Adipose tissue (tissue), 3 donors: ENCODE results near the gene SPHK1. TPM values are rescaled to one million over a fixed set of nuclear protein-coding genes. Genes with fewer than 3 reads are reported as not detected.

Source experiments
- H3K27ac ChIP-seq: one replicate; pipeline ENCODE4 v1.5.1; 2013; ENCODE audit warnings: low read depth, low read length
- WGBS, 3 donors: extraction: QIAGEN DNeasy Blood & Tissue Kit; methylation state at CpG; one replicate each; pipeline ENCODE4 v1.1.7; 2013; 5-methylcytosine and 5-hydroxymethylcytosine counted together
- polyA plus RNA-seq, 3 donors: library from polyadenylated mRNA; stranded (reverse); fragments of 200-250 nt; gene quantifications; one replicate each; pipeline ENCODE4 v1.2.3, GENCODE V29; 2013
- donor health status: healthy with polysubstance abuse.
- donor health status: Bipolar disorder and iron deficiency.
- donor health status: healthy.

SPHK1 gene
- polyA plus RNA-seq, 3 donors = 8.4 to 33.0 (median 15.5) TPM

DNA sequence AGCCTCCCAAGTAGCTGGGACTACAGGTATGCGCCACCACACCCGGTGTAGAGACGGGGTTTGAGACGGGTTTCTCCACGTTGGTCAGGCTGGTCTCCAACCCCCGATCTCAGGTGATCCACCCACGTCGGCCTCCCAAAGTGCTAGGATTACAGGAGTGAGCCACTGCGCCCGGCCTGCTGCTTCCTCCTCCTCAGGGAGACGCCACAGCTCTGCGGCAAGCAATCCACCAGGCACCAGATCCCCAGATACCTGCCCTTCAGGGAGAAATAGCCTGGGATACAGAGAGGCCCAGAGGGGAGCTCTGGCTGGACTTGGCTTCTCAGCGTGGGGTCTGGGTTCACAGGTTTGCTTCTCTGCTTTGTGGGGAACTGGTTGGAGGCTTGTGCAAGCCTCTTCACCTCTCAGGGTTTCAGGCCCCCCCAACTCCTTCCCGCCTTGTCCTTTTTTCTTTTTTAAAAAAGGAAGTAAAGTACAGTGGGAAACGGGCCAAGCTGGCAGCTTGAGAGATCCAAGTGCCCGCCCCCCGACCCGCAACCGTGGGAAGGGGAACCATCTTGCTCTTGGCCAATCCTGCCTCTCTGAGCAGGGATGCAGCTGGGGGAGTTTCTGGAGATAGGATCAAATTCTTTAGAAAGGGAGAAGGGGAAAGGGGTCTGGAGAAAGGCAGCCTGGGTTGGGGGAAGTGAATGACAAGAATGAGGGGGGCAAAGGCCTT is 2.6 kb upstream of the SPHK1 start:
- no peak overlapping the region for H3K27ac ChIP-seq
- WGBS, 3 donors = 56 to 69% (median 65%) methylated on average over 19 of the region's 19 CpGs

DNA sequence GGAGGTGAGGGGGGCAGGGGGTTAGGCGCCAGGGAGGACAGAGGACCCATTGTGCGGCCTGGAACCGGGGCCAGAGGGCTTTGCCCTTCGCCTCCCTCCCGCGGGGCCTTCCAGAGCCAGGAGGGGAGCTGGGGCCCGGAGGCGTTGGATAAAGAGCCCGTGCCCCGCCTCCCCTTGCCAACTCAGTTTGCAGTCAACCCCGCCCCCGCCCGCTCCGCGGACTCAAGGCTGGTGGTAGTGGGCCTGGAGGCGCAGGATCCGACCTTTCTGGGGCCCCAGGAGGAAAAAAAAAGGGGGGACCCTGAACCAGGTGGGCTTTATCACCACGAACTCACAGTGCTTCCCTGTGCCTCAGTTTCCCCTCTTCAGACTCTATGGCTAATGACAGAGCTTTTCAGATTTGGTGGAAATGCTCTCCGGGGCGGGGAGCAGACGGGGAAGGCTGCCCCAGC is 2.0 kb upstream of the SPHK1 start:
- no peak overlapping the region for H3K27ac ChIP-seq
- 19 to 33% (median 31%) methylated on average over 21 of the region's 21 CpGs for WGBS, 3 donors

DNA sequence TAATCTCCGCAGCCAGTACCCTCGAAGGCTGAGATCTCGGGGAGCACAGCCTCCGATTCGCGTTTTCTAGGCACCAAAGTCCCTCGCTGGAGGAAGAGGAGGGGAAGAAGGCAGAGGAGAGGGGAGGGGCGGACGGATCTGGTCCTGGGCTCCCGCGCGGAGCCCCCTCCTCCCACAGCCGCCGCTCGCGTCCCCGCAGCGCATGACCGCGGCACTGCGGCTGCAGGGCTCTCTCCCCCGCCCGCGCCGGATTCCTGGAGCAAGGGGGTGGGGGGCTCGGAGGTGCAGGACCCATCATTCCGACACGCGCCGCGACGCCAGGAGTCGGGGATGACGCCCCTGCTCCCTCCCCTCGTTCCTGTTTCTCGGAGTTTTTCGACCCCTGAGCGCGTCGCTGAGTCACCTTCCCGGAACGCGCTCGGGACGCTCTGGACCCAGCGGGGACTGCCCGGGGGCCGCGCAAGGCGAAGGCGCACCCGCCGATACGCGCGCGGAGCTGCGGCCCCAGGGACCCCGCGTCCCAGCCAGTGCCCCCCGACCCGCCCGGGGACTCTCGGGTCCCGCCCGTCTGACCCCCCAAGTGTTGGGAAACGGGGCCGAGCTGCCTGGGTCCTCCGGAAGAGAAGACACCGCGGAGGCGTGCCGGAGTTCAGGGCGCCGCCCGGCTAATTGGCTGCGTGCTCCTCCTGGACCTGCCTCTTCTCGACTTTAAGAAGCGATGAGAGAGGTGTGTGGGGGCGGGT is 1.4 kb upstream of the SPHK1 start:
- 0 to 1% (median 1%) methylated on average over 54 to 80 of the region's 80 CpGs for WGBS, 3 donors

DNA sequence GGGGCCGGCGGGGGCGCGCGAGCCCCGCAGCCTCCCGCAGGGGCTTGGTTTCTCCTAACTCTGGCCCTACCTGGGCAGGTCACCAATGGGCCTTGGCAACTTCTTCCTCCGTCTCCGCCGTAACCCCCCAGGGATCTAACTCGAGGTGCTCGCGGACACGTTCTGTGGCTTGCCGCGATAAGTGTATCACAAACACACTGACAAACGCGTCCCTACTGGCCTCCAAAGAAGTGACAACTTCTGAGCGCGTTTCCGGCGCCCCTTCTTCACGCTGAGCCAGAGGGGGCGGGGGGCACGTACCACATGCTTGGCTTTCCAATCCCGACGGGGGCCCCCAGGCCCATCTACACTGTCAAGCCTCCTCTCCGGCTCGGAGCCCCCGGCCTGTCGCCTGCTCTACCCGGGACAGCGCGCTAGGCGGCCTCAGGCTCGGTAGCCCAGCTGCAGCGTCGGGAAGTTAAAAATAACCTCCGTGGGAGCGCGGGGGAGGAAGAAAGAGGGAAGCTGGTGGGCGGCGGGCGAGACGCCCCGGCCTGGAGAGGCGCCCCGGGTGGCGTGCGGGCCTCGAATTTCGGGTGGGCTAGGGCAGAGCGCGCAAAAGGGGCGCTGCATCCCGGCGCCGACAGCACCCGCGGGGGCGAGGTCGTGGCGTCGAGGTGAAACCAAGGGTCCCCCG is 725 bp upstream of the SPHK1 start:
- WGBS, 3 donors = 0 to 1% (median 0%) methylated on average over 52 to 65 of the region's 65 CpGs
- no peak overlapping the region for H3K27ac ChIP-seq

More for the DNA sequence above, 1.4 kb upstream of the SPHK1 start:
- H3K27ac ChIP-seq = no peak overlapping the region

DNA sequence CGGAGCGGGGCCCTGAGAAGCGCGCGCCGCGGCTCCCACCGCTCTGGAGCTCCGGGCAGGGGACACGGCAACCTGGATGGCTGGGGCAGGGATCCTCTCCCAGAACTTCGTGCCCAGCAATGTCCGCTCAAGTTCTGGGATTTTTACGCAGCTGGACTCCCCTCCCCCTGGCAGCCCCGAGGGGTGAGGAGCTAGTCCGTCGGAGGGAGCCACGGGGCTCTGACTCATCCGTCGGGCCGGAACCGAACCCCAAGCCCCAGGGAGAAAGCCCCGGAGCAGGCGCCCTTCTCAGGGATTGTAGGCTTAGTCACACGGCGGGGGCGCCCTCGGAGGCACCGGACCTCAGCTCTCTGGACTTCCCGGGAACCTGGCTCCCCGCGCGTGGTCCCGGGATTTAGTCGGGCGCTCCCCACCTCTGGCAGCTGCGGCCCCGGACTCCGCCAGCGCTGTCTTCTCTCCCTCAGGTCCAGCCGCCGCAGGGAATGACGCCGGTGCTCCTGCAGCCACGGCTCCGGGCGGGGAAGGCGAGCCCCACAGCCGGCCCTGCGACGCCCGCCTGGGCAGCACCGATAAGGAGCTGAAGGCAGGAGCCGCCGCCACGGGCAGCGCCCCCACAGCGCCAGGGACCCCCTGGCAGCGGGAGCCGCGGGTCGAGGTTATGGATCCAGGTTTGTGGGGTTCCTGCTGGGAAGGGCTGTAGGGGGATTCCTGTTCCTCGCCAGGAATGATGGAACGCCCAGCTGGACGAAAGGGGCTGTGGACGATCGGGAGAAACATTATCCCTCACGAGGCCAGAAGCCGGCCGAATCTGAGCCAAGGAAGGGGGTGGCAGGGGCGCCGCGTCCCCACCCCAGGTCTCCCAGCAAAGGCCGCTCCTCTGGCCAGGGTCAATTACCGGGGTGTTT is 830 bp downstream of the SPHK1 start:
- WGBS, 3 donors = 1 to 2% (median 2%) methylated on average over 63 to 74 of the region's 74 CpGs
- no peak overlapping the region for H3K27ac ChIP-seq

DNA sequence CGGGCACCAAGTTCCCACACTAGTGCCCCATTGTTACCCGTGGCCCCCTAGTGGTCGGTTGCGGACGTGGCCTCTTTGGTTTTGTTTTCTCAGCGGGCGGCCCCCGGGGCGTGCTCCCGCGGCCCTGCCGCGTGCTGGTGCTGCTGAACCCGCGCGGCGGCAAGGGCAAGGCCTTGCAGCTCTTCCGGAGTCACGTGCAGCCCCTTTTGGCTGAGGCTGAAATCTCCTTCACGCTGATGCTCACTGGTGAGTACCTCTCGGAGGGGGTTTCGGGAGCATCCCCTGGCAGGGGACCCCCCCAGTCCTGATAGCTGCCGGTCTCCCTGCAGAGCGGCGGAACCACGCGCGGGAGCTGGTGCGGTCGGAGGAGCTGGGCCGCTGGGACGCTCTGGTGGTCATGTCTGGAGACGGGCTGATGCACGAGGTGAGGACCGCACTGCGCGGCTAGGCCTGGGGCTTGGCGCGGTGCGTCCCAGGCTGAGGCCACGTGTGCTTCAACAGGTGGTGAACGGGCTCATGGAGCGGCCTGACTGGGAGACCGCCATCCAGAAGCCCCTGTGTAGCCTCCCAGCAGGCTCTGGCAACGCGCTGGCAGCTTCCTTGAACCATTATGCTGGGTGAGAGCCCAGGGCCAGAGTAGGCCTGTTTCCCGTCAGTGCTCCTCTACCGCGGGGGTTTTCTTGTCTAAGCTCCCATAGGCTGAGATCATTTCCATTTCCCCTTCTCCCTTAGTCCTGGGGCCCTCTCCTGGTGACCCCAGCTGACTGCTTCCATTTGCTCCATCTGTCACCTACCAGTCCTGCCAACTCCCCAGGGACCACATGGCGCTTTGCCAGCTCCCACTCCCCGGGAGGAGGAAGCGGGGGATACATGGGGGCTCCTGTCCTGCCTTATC is 1.7 kb downstream of the SPHK1 start:
- 25 to 33% (median 26%) methylated on average over 52 of the region's 52 CpGs for WGBS, 3 donors
- no peak overlapping the region for H3K27ac ChIP-seq

DNA sequence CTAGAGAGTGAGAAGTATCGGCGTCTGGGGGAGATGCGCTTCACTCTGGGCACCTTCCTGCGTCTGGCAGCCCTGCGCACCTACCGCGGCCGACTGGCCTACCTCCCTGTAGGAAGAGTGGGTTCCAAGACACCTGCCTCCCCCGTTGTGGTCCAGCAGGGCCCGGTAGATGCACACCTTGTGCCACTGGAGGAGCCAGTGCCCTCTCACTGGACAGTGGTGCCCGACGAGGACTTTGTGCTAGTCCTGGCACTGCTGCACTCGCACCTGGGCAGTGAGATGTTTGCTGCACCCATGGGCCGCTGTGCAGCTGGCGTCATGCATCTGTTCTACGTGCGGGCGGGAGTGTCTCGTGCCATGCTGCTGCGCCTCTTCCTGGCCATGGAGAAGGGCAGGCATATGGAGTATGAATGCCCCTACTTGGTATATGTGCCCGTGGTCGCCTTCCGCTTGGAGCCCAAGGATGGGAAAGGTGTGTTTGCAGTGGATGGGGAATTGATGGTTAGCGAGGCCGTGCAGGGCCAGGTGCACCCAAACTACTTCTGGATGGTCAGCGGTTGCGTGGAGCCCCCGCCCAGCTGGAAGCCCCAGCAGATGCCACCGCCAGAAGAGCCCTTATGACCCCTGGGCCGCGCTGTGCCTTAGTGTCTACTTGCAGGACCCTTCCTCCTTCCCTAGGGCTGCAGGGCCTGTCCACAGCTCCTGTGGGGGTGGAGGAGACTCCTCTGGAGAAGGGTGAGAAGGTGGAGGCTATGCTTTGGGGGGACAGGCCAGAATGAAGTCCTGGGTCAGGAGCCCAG is 2.8 kb downstream of the SPHK1 start:
- 84 to 95% (median 91%) methylated on average over 29 to 31 of the region's 31 CpGs for WGBS, 3 donors
- no peak overlapping the region for H3K27ac ChIP-seq

DNA sequence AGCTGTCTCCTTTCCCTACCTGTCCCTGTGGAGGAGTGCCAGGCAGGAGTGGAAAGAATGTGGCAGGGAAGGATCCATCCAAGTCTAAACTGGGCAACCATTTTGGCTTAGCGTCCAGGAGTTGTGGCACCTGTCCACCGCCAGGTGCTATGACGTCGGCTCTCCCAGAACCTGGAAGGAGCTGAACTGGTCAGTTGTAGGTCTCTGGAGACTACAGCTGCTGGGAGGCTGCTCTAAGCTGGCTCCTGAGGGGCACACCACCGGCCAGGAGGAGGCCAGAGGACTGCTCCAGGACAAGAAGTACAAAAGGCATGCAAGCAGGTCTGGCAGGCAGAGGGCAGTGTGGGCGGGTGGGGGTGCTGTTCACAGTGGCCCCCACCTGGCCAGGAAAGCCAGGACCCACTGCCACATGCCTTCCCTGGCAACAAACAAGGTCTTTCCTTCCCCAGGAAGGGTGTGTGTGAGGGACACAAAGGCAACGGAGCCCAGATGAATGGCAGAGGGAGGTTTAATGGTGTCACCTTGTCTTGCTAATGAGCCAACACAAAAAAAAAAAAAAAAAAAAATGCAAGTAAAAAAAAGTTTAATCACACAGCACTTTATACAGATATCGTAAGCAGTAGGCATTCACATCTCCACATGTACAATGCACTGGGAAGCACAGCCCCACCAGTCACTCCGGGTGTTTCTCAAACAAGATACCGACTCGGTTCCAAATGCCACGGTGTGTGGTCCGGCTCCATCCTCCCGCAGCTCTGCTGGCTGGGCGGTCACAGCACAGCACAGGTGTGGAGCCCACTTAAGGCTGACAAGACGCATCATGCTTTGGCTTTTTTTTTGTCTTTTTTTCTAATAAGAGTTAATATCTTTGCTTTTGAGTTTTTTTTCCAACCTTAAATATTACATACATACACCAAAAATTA is 4.8 kb downstream of the SPHK1 start:
- H3K27ac ChIP-seq = no peak overlapping the region
- 72 to 77% (median 74%) methylated on average over 16 of the region's 16 CpGs for WGBS, 3 donors

DNA sequence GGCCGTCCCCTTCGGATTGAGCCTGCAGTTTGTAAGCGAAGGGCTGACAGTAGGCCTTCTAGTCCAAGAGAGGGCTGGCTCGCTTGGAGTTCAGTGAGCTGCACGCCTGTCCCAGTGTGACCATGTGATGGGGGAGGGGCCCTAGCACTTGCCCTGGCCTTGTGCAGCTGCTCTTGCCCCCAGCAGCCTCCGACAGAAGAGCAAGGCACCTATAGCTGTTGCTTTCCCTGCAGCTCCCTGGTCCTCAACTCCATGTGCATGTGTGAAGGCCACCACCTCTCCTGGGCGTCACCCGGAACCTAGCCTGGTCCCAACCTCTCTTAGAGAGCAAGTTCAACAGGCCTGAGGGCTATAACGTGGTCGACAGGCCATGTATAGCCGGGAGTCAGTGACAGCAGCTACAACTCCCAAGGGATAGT is 5.6 kb downstream of the SPHK1 start:
- H3K27ac ChIP-seq = no peak overlapping the region
- WGBS, 3 donors = 79 to 86% (median 81%) methylated on average over 11 of the region's 11 CpGs

DNA sequence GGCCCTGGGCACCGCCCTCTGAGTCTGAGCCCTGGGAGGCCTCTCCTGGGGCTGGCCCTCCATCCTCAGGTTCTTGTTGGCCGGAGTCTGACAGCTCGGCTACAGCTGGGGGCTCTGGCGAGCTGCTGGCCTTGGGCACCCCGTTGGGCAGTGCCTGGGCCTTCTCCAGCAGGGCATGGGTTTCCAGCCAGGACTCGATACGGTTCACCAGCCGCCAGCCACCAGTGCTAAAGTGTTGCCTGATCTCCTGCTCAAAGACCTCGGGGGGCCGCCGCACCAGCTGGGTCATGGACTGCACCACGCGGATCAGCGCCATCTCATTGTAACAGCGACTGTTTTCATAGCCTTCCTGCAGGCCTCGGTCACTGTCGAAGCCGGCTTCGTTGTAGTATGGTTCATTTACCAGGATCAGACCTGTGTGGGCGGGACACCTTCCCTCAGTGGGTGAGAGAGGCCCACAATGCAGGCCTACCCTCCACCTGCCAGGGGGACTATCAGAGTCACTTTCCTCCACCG is 6.8 kb downstream of the SPHK1 start:
- WGBS, 3 donors = 93 to 97% (median 95%) methylated on average over 21 of the region's 21 CpGs

DNA sequence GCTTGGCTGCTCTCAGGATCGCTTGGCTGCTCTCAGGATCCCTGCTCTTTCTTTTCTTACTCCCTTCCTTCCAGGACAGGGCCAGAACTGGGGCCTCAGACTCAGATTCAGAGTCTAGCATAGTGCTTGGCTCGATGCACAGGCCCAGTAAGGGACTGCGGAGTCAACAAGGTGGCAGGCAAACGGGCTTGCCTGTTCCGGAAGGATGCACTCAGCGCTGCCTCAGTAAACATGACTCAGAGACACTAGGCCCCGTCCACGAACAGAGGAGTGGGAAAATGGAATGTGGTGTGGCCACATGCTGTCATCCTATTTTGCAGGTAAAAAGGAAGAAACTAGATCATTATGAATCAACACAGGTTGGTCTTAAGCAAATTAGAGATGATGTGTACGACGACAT is 9.8 kb downstream of the SPHK1 start:
- H3K27ac ChIP-seq = no peak overlapping the region
- 85 to 94% (median 93%) methylated on average over 10 of the region's 10 CpGs for WGBS, 3 donors

More for the DNA sequence above, 6.8 kb downstream of the SPHK1 start:
- no peak overlapping the region for H3K27ac ChIP-seq

DNA sequence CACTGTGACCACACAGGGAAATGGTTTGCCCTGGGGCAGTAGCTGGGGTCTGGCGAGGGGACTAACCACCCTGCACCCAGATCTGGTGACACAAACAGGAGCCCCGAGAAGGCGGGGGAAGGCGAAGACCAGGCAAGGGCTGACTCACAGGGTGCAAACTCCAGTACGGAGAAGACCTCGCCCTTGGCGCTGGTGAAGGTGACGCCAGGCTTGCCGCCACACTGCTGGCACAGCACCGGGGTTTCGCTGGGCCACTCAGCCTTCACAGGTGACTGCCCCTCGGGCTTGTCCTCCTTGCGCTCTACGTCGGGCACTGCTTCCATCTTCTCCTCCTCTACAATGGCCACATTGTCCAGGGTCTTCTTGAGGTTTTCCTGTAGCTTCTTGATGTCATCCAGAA is 11.6 kb downstream of the SPHK1 start:
- no peak overlapping the region for H3K27ac ChIP-seq
- WGBS, 3 donors = 94 to 96% (median 96%) methylated on average over 15 of the region's 15 CpGs

DNA sequence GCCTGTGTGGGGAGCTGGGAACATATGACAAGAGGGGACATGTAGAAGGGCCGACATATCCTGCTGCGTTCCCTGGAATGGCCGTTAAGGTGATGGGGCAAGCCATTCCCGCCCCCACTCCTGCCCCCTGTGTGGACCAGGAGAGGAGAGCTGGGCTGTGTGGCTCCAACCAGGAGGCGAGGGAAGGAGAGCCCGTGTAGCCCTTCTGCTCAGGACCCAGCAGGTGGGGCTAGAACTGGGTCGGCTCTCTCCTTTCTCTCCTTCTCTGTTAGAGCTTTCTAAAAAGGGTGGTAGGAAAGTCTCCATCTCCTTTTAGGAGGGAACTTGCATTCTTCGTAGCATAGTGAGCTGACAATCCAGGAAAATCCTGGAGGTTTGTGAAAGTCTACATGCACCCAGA is 12.8 kb downstream of the SPHK1 start:
- 82 to 94% (median 88%) methylated on average over 8 of the region's 8 CpGs for WGBS, 3 donors
- H3K27ac ChIP-seq = no peak overlapping the region

DNA sequence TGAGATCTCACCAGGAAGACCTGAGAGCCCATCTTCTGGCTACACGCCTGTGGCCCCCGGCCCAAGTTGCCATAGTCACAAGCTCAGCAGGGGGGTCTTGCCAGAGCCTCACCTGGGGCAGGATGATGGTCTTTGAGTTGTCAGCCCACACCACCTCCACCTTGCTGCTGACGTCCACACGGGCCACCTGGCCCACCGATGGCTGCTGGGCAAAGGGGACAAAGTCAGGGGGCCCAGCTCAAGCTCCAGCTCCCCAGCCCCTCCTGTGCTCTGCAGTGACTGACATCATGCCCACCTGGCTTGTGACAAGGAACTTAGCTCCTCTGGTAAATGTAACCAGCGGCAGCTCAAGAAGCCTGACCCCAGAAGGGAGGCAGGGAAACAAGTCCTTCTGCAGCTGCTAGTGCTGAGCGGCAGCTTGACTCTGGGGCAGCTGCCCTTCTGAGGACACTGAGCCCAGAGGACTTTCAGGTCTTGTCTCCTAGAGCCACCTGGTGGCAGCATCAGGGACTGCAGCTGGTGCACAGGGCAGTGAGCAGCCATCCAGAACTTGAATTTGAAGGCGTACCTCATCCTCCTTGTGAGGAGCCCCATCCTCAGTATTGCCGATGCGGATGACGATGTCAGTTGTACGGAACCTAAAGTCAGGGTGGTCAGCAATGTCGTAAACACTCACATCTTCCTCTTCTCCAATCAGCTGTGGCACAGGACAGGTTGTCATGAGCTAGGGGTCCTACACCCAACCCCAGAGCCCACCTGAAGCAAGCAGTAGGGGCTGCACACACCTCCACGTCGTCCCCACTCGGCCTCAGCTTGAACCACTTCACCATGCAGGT is 13.5 kb downstream of the SPHK1 start:
- 50 to 66% (median 55%) methylated on average over 16 of the region's 16 CpGs for WGBS, 3 donors
- H3K27ac ChIP-seq = no peak overlapping the region
